ENCODE measurements around the gene GAPDH.

The GAPDH gene

DNA sequence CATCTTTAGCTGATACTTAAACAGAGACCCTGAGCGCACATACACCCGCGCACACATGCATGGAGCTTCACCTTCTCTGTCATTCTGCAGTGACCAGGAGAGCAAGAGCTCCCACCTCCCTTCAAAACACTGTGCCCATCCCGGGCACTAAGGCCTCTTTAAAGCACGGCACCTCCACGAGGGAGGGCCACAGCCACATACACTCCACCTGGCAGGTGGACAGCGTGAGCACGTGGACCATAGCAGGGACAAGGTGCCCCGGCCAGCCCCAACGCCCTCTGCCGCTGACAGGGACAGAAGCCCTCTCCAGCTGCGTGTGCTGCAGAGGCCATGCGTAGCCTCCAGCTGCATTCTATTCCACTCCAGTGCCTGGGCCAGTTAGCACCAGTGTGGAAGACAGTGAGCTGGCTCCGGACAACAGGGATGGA is 5.4 kb downstream of the GAPDH start:
- Histone ChIP-seq H3K4me2 (no peak overlapping the region), H3K27ac (no peak overlapping the region), H3K27me3 (ENCODE audit: insufficient read depth, low read depth) (no peaks in the 10 kb centered on the region), H3K4me1 (ENCODE audit: low read depth, poor library complexity, severe bottlenecking) (peaks cover 10% of the 10 kb centered on the region), H3K79me2 (ENCODE audit: insufficient read depth, low read depth) (peaks cover 27% of the 10 kb centered on the region), H4K20me1 (ENCODE audit: insufficient read depth) (peaks cover 18% of the 10 kb centered on the region; the same call in 1 of the 2 replicates), H2AFZ (ENCODE audit: low read depth) (no peak overlapping the region), H3K9ac (no peak overlapping the region), H3K4me3 (IDR thresholded peaks at IDR 0.05; ENCODE audit: insufficient read depth, low read depth, low read length) (no peak overlapping the region), H3K36me3 (ENCODE audit: insufficient read depth) (peaks cover 9% of the 10 kb centered on the region; the same call in 1 of the 2 replicates)
- TF ChIP-seq, protein P1, sequence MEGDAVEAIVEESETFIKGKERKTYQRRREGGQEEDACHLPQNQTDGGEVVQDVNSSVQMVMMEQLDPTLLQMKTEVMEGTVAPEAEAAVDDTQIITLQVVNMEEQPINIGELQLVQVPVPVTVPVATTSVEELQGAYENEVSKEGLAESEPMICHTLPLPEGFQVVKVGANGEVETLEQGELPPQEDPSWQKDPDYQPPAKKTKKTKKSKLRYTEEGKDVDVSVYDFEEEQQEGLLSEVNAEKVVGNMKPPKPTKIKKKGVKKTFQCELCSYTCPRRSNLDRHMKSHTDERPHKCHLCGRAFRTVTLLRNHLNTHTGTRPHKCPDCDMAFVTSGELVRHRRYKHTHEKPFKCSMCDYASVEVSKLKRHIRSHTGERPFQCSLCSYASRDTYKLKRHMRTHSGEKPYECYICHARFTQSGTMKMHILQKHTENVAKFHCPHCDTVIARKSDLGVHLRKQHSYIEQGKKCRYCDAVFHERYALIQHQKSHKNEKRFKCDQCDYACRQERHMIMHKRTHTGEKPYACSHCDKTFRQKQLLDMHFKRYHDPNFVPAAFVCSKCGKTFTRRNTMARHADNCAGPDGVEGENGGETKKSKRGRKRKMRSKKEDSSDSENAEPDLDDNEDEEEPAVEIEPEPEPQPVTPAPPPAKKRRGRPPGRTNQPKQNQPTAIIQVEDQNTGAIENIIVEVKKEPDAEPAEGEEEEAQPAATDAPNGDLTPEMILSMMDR (conservative IDR thresholded peaks at IDR 0.05; ENCODE audit: low read depth, low read length): no peak

DNA sequence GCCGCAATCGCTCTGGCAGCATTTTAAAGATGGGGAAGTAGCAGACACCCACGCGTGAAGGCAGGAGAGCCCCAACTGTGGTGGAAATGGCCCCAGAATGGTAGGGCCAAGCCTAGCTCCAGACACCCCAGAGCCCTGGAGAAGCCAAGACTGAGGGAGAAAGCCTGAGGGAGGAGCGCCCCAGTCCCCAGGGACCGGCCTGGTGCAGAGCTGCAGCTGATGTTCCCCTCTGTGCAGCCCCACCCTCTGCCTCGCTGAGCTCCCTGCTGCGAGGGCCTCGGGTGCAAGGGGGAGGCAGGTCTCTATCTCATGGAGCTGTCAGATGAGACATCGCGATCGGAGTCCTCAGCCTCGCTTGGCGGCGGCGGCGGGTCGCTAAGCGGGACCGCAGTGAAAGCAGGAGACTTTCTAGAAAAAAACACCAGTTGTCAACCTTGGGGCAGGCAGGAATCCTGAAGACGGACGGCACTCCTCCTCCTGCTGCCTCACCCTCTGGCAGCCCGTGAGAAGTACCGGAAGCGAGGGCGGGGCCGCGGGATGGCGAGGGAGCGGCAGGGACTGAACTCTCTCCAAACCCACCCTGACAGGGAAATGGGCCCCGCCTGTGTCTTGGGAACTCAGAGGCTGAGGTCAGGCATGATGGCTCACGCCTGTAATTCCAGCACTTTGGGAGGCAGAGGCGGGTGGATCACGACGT is 6.0 kb downstream of the GAPDH start:
- Histone ChIP-seq H3K4me2 (no peak overlapping the region), H3K36me3 (ENCODE audit: insufficient read depth) (peaks cover 9% of the 10 kb centered on the region; the same call in 1 of the 2 replicates), H3K27me3 (ENCODE audit: insufficient read depth, low read depth) (no peaks in the 10 kb centered on the region), H4K20me1 (ENCODE audit: insufficient read depth) (peaks cover 17% of the 10 kb centered on the region; the same call in 1 of the 2 replicates), H3K79me2 (ENCODE audit: insufficient read depth, low read depth) (peaks cover 21% of the 10 kb centered on the region), H3K27ac (no peak overlapping the region), H2AFZ (ENCODE audit: low read depth) (no peak overlapping the region), H3K4me1 (ENCODE audit: low read depth, poor library complexity, severe bottlenecking) (peaks cover 10% of the 10 kb centered on the region), H3K4me3 (IDR thresholded peaks at IDR 0.05; ENCODE audit: insufficient read depth, low read depth, low read length) (no peak overlapping the region), H3K9ac (no peak overlapping the region)
- TF ChIP-seq, protein P1 (conservative IDR thresholded peaks at IDR 0.05; ENCODE audit: low read depth, low read length): no peak

DNA sequence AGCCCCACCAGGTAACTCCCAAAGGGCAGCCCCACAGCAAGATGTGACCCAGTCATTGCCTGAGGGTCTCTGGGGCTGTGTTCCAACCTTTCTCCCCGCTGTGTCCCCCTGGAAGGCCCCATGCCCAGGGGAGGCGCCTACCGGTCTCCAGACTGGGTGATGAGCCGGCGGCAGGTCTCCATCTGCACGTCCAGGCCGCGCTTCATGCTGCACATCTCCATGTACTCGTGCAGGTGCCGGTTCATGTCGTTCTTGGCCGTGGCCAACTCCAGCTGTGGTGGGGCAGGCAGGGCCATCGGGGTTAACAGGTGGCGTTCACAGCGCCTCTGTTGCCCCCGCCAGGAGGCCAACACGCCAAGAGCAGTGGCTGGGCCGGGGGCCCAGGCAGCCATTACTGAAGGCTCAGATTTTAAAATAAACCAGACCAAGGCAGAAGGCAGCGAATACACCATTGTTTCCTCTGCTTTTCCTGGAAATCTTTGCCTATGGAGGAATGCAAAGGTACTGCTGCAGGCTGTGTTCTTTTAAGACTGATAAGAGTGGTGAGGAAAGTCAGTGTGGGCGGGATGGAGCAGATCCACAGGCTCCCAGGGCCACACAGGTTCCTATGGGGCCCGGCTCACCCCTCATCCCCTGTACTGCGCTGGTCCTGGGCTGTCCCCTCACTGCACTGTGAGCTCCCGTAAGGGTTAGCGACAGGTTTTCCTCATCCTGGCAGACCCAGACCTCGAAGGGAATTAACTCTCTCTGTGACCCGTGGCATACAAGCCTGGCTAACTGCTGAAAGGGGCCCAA is 7.3 kb downstream of the GAPDH start:
- Histone ChIP-seq H3K9ac (no peak overlapping the region), H3K4me2 (no peak overlapping the region), H3K36me3 (ENCODE audit: insufficient read depth) (peaks cover 4% of the 10 kb centered on the region; the same call in 1 of the 2 replicates), H3K4me1 (ENCODE audit: low read depth, poor library complexity, severe bottlenecking) (peaks cover 2% of the 10 kb centered on the region), H3K27me3 (ENCODE audit: insufficient read depth, low read depth) (no peaks in the 10 kb centered on the region), H2AFZ (ENCODE audit: low read depth) (no peak overlapping the region), H3K79me2 (ENCODE audit: insufficient read depth, low read depth) (peaks cover 8% of the 10 kb centered on the region), H4K20me1 (ENCODE audit: insufficient read depth) (peaks cover 5% of the 10 kb centered on the region; the same call in 1 of the 2 replicates), H3K4me3 (IDR thresholded peaks at IDR 0.05; ENCODE audit: insufficient read depth, low read depth, low read length) (no peak overlapping the region), H3K27ac (no peak overlapping the region)
- TF ChIP-seq, protein P1 (conservative IDR thresholded peaks at IDR 0.05; ENCODE audit: low read depth, low read length): no peak

DNA sequence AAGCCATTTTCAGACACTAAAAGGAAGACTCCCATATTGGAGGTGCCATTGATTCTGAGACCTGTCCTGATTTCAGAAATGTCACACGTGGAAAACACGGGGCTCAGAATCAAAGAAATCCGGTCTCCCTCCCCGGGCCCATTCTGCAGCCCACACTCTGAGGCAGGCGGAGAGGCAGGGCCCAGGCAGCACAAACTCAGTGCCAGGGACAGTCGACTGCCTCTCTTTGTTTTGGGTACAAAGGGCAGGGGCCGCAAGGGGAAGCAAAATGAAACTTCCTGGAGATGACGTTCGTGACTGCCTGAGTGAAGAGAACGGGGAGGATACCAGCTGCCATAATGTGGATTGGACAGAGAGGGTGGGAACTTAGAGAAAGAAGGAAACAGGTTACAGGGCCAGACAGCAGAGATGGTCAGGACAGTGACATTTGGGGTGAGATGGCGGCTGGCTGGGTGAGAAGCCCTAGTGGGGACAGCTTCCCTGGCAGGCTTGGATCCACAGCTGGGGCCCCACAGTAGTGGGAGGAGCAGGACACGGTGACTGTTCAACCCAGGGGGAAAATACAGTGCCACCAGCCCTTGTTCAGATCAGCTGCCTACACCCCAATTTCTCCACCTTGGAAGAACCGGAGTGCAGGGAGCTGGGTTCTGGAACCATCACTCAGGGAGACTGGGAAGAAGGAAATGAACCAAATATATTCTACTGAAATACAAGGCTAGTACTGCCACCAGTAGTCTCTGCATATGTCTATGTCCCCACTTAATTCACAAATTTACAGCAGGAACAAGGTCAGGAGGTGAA is 8.1 kb downstream of the GAPDH start:
- Histone ChIP-seq H3K79me2 (ENCODE audit: insufficient read depth, low read depth) (peaks cover 4% of the 10 kb centered on the region), H3K4me3 (IDR thresholded peaks at IDR 0.05; ENCODE audit: insufficient read depth, low read depth, low read length) (no peak overlapping the region), H3K27ac (no peak overlapping the region), H3K4me2 (no peak overlapping the region), H3K9ac (no peak overlapping the region), H4K20me1 (ENCODE audit: insufficient read depth) (no peaks in the 10 kb centered on the region), H3K4me1 (ENCODE audit: low read depth, poor library complexity, severe bottlenecking) (no peaks in the 10 kb centered on the region), H3K36me3 (ENCODE audit: insufficient read depth) (peaks cover 3% of the 10 kb centered on the region; the same call in 1 of the 2 replicates), H2AFZ (ENCODE audit: low read depth) (no peak overlapping the region), H3K27me3 (ENCODE audit: insufficient read depth, low read depth) (no peaks in the 10 kb centered on the region)
- TF ChIP-seq, protein P1 (conservative IDR thresholded peaks at IDR 0.05; ENCODE audit: low read depth, low read length): no peak

Data from KMS-11 (cell line).